IMR-90 (cell line): ENCODE measurements around the gene C3orf18. TPM values are rescaled to one million over a fixed set of nuclear protein-coding genes. Genes with fewer than 3 reads are reported as not detected.

Source experiments
- ATAC-seq: fragments of 200-7000 bp; cut with Tn5 transposase; 2 replicates; pipeline ENCODE4 v1.9.1; 2020; ENCODE audit warnings: low read depth, mild to moderate bottlenecking, moderate library complexity
- BruUV-seq: library from RNA; stranded (reverse); fragments of 400-500 nt; replicated peaks from 2 replicates; lab custom pipeline; 2021; lab: Mats Ljungman, UMichigan
- CTCF ChIA-PET: fragments of 300-600 bp; formaldehyde crosslinking; extraction: SDS; loops from one replicate; lab custom pipeline; 2021; ENCODE audit warnings: antibody characterized with exemption; lab: Yijun Ruan, JAX
- POLR2A ChIA-PET: fragments of 300-600 bp; sonication (Branson Sonifier 250); formaldehyde crosslinking; loops from one replicate; lab custom pipeline; 2022; ENCODE audit warnings: antibody characterized with exemption; ENCODE audit not compliant: unreplicated experiment; lab: Charles Lee
- DNase-seq: peaks from one replicate; pipeline ENCODE4 v3.0.0; 2013
- H2AFZ ChIP-seq: replicated peaks from 2 replicates; pipeline ENCODE3; 2013; ENCODE audit warnings: low read length, mild to moderate bottlenecking; ENCODE audit not compliant: poor library complexity
- H2AK5ac ChIP-seq: 2 replicates; pipeline ENCODE4 v1.6.1; 2013; ENCODE audit warnings: low read depth, low read length, inconsistent platforms
- H2AK9ac ChIP-seq: replicated peaks from 2 replicates; pipeline ENCODE3; 2013; ENCODE audit warnings: mild to moderate bottlenecking, low read depth, low read length, moderate library complexity; ENCODE audit not compliant: poor library complexity
- H2BK120ac ChIP-seq: 2 replicates; pipeline ENCODE4 v1.6.1; 2013; ENCODE audit warnings: low read depth, low read length, inconsistent platforms
- H2BK15ac ChIP-seq: 3 replicates; pipeline ENCODE4 v1.6.1; 2013; ENCODE audit warnings: low read depth, low read length, inconsistent platforms
- H2BK20ac ChIP-seq: 2 replicates; pipeline ENCODE4 v1.6.1; 2013; ENCODE audit warnings: low read depth, mild to moderate bottlenecking, inconsistent platforms, low read length, moderate library complexity
- H2BK5ac ChIP-seq: 2 replicates; pipeline ENCODE4 v1.6.1; 2013; ENCODE audit warnings: mild to moderate bottlenecking, low read depth, low read length, inconsistent platforms; ENCODE audit not compliant: poor library complexity, severe bottlenecking
- H3K14ac ChIP-seq: replicated peaks from 2 replicates; pipeline ENCODE4 v1.6.1; 2013; ENCODE audit warnings: low read depth, low read length, inconsistent platforms
- H3K18ac ChIP-seq: 2 replicates; pipeline ENCODE4 v1.6.1; 2013; ENCODE audit warnings: low read depth, low read length, control low read depth
- H3K23ac ChIP-seq: 2 replicates; pipeline ENCODE4 v1.6.1; 2013; ENCODE audit warnings: low read depth, low read length, inconsistent platforms
- H3K27ac ChIP-seq: 2 replicates; pipeline ENCODE4 v1.5.1; 2013; ENCODE audit warnings: mild to moderate bottlenecking, control low read depth, low read length; ENCODE audit not compliant: insufficient read depth
- H3K27me3 ChIP-seq: 2 replicates; pipeline ENCODE4 v1.6.1; 2013; ENCODE audit warnings: low read length; ENCODE audit not compliant: control insufficient read depth, insufficient read depth
- H3K36me3 ChIP-seq: 2 replicates; pipeline ENCODE4 v1.6.1; 2013; ENCODE audit warnings: low read length, mixed read lengths; ENCODE audit not compliant: control insufficient read depth, insufficient read depth
- H3K4ac ChIP-seq: 2 replicates; pipeline ENCODE4 v1.6.1; 2013; ENCODE audit warnings: low read depth, low read length, inconsistent platforms
- H3K4me1 ChIP-seq: 2 replicates; pipeline ENCODE4 v1.6.1; 2013; ENCODE audit warnings: low read length, mixed read lengths; ENCODE audit not compliant: control insufficient read depth, insufficient read depth
- H3K4me2 ChIP-seq: 2 replicates; pipeline ENCODE4 v1.6.1; 2013; ENCODE audit warnings: low read depth, mild to moderate bottlenecking, control low read depth, low read length, moderate library complexity
- H3K4me3 ChIP-seq: 2 replicates; pipeline ENCODE4 v1.5.1; 2013; ENCODE audit warnings: low read depth, mild to moderate bottlenecking, control low read depth, low read length, moderate library complexity; ENCODE audit not compliant: insufficient read depth
- H3K56ac ChIP-seq: 2 replicates; pipeline ENCODE4 v1.6.1; 2013; ENCODE audit warnings: low read length, inconsistent platforms; ENCODE audit not compliant: insufficient read depth; ENCODE audit errors: extremely low read depth
- H3K79me1 ChIP-seq, 2 experiments: 2 replicates each; pipeline ENCODE4 v1.6.1; 2013; ENCODE audit warnings: low read length in 2 of 2, inconsistent platforms in 1 of 2, low read depth in 1 of 2
- H3K9ac ChIP-seq: 2 replicates; pipeline ENCODE4 v1.6.1; 2013; ENCODE audit warnings: low read depth, low read length, control low read depth
- H3K9me1 ChIP-seq: 2 replicates; pipeline ENCODE4 v1.6.1; 2013; ENCODE audit warnings: low read length, inconsistent platforms; ENCODE audit not compliant: insufficient read depth
- H3K9me3 ChIP-seq: 2 replicates; pipeline ENCODE4 v1.6.1; 2013; ENCODE audit warnings: low read length; ENCODE audit not compliant: control insufficient read depth, insufficient read depth
- H4K20me1 ChIP-seq: 2 replicates; pipeline ENCODE4 v1.6.1; 2013; ENCODE audit warnings: low read length, inconsistent platforms; ENCODE audit not compliant: insufficient read depth
- H4K5ac ChIP-seq: 2 replicates; pipeline ENCODE4 v1.6.1; 2013; ENCODE audit warnings: mild to moderate bottlenecking, low read depth, low read length, control low read depth
- H4K8ac ChIP-seq, 2 experiments: 2 replicates each; pipeline ENCODE4 v1.6.1; 2013; ENCODE audit warnings: low read depth in 2 of 2, low read length in 2 of 2, control low read depth in 1 of 2, inconsistent platforms in 1 of 2
- H4K91ac ChIP-seq: 2 replicates; pipeline ENCODE4 v1.6.1; 2013; ENCODE audit warnings: low read depth, low read length, inconsistent platforms; ENCODE audit not compliant: insufficient read depth
- MAFK ChIP-seq: IDR thresholded peaks from 2 replicates; pipeline ENCODE4 v1.6.1; 2012; ENCODE audit warnings: low read depth, low read length, improper control_type of control experiment
- POLR2A ChIP-seq: IDR thresholded peaks from 2 replicates; pipeline ENCODE4 v1.6.1; 2012; ENCODE audit warnings: mild to moderate bottlenecking, low read depth, low read length
- WGBS, 2 experiments: methylation state at CpG; one replicate each; pipeline versions ENCODE4 v1.1.5 to v1.1.7; 2013; ENCODE audit warnings: missing lambda C conversion rate in 2 of 2; ENCODE audit not compliant: insufficient read length in 1 of 2; ENCODE audit errors: extremely low coverage in 2 of 2; 5-methylcytosine and 5-hydroxymethylcytosine counted together
- dilution Hi-C: fragments of 300-500 bp; cut with HindIII; formaldehyde crosslinking; loops from one replicate; pipeline ENCODE4 v1.14.3; 2018; ENCODE audit warnings: low sequenced_read_pairs; ENCODE audit not compliant: unreplicated experiment
- in situ Hi-C: fragments of 300-500 bp; cut with MboI; formaldehyde crosslinking; loops from 3 replicates; pipeline ENCODE4 v1.14.3; 2019; ENCODE audit warnings: low sequenced_read_pairs, inconsistent platforms, mixed read lengths
- intact Hi-C: fragments of 100-400 bp; cut with micrococcal nuclease; formaldehyde crosslinking; loops from 2 replicates; pipeline ENCODE4 v1.10.0; 2022
- polyA plus RNA-seq, 3 experiments: library from polyadenylated mRNA; depleted of rRNA; stranded (reverse); fragments of >200 nt; gene quantifications; 2 replicates each; pipeline ENCODE4 v1.2.3, GENCODE V29; 2012; ENCODE audit warnings: low replicate concordance in 1 of 3
- total RNA-seq: library from RNA; depleted of rRNA; stranded (reverse); fragments of >200 nt; gene quantifications from 2 replicates; pipeline ENCODE4 v1.2.3, GENCODE V29; 2012
- TF ChIP-seq, protein P1 (sequence below): fragments of 150-350 bp; IDR thresholded peaks from 2 replicates; pipeline ENCODE4 v1.6.1; 2016; ENCODE audit warnings: low read depth, mild to moderate bottlenecking, low read length, moderate library complexity, borderline replicate concordance

Gene C3orf18
- total and polyA plus RNA-seq, 2 of the 4 experiments (the other 2 are of a cell fraction) = 6.8 to 10.6 TPM

DNA sequence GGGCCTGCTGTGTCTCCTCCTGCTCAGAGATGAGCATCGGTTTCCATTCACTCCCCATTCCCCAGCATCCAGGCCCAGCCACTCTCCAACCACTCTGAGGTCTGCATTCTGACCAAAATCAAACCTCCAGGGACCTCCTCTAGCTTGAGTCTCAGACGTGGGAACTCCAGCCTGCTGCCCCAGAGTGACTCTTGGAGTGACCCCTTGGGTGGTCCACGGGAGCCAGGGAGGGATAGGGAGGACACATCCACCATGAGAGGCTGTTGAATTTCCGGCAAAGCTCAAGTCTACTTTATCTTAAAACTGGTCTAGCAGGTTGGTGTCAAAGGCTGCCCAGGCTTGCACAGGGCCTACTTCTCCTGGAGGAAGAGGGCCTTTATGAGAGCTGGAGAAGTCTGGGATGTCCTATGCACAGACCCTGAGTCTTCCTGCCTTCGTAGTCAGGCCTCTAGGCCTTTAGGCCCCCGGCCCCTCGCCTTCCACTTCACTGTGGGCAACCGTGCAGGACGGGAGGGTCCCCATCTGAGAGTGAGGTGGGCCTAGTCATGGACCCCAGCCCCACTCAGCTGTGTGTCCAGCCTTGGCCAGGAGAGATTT, 35.1 kb upstream of the C3orf18 start:
- dilution Hi-C loops (no loop called here), in situ Hi-C loops (loop anchor here (25.0 kb wide), 1 partner anchor 1085 kb away; no protein-coding TSS in a partner anchor), intact Hi-C loops (loop anchor here (1.0 kb wide), 1 partner anchor 9 kb away; the partner anchor contains the start of gene CISH)
- Histone ChIP-seq H4K5ac (peak overlapping the region; percentile 96), H3K23ac (no peak overlapping the region), H3K4me1 (peaks cover 22% of the 10 kb centered on the region), H3K14ac (peak overlapping the region; percentile 87; the same call in 1 of the 2 replicates), H3K4me2 (no peak overlapping the region), H4K8ac (peak overlapping the region; percentile 95 to 97), H3K4ac (peak overlapping the region; percentile 90), H2AK5ac (peak overlapping the region; percentile 96), H2BK120ac (peak overlapping the region; percentile 76; the same call in 1 of the 2 replicates), H2BK20ac (peak overlapping the region; percentile 39; the same call in 1 of the 2 replicates), H3K79me1 (peaks cover 0 to 4% of the 10 kb centered on the region in 2 experiments; a peak in 1 of 4 replicates), H3K56ac (no peak overlapping the region), H2AK9ac (peak overlapping the region; percentile 99), H4K20me1 (no peaks in the 10 kb centered on the region), H3K27me3 (no peaks in the 10 kb centered on the region), H2BK5ac (peak overlapping the region; percentile 84), H4K91ac (peak overlapping the region; percentile 94), H2BK15ac (no peak overlapping the region; the same call in 2 of the 3 replicates), H3K27ac (peak overlapping the region; percentile 90), H3K9me1 (peaks cover 24% of the 10 kb centered on the region), H2AFZ (peak overlapping the region; percentile 68), H3K36me3 (peaks cover 25% of the 10 kb centered on the region; the same call in 1 of the 2 replicates), H3K9ac (peak overlapping the region; percentile 61; the same call in 1 of the 2 replicates), H3K9me3 (no peaks in the 10 kb centered on the region), H3K18ac (peak overlapping the region; percentile 88), H3K4me3 (no peak overlapping the region)
- ChIA-PET CTCF (no interaction called here), POLR2A (interaction anchor here (0.6 to 1.2 kb wide), 2 partner anchors 10 to 14 kb away, joined by 4 to 5 read pairs; partner anchors contain the start of gene CISH)
- ATAC-seq (no peak), DNase-seq (no peak)
- BruUV-seq = no TSS peak
- WGBS, 2 experiments = 80% methylated on average over 1 of the region's 9 CpGs; no CpG with 5 or more reads in 1 of the 2 experiments
- no peak for TF ChIP-seq POLR2A
- TF ChIP-seq, protein P1, sequence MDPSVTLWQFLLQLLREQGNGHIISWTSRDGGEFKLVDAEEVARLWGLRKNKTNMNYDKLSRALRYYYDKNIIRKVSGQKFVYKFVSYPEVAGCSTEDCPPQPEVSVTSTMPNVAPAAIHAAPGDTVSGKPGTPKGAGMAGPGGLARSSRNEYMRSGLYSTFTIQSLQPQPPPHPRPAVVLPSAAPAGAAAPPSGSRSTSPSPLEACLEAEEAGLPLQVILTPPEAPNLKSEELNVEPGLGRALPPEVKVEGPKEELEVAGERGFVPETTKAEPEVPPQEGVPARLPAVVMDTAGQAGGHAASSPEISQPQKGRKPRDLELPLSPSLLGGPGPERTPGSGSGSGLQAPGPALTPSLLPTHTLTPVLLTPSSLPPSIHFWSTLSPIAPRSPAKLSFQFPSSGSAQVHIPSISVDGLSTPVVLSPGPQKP = no peak
- no peak for TF ChIP-seq MAFK
